ENCODE measurements around the gene MYOF.

The MYOF gene

GRCh38 chr10:93482145-93482834 is at the start of gene MYOF:
Gene MYOF (minus strand): TSS chr10:93482334. CDS start chr10:93482194, 140 bp downstream.
- peak; percentile 34 for DNase-seq

GRCh38 chr10:93518531-93518930 is 36.4 kb upstream of the MYOF start:
- DNase-seq, result no peak

GRCh38 chr10:93516006-93516380 is 33.9 kb upstream of the MYOF start:
- no peak for DNase-seq

- DNase-seq, result no peak
Observed at GRCh38 chr10:93515071-93516005, 33.2 kb upstream of the MYOF start.

GRCh38 chr10:93514521-93514920 is 32.4 kb upstream of the MYOF start:
- DNase-seq, result no peak

- DNase-seq, result no peak
Observed at GRCh38 chr10:93513091-93513490, 31.0 kb upstream of the MYOF start.

GRCh38 chr10:93512565-93512964 is 30.4 kb upstream of the MYOF start:
- no peak for DNase-seq

- no peak for DNase-seq
Observed at GRCh38 chr10:93509816-93510215, 27.7 kb upstream of the MYOF start.

GRCh38 chr10:93505075-93505474 is 22.9 kb upstream of the MYOF start:
- DNase-seq, result no peak

GRCh38 chr10:93503075-93503474 is 20.9 kb upstream of the MYOF start:
- no peak for DNase-seq

GRCh38 chr10:93501650-93502049 is 19.5 kb upstream of the MYOF start:
- DNase-seq, result no peak

GRCh38 chr10:93498166-93498565 is 16.0 kb upstream of the MYOF start:
- DNase-seq, result no peak

- DNase-seq, result peak; percentile 93
Observed at GRCh38 chr10:93496322-93497041, 14.3 kb upstream of the MYOF start, which contains the start of gene CEP55. Gene CEP55 (plus strand): TSS chr10:93496612. CDS start chr10:93500052, 3,440 bp downstream.

GRCh38 chr10:93495654-93496321 is 13.7 kb upstream of the MYOF start:
- peak; percentile 12 for DNase-seq

- DNase-seq, result no peak
Observed at GRCh38 chr10:93494494-93494893, 12.4 kb upstream of the MYOF start.

- DNase-seq, result no peak
Observed at GRCh38 chr10:93493162-93493561, 11.0 kb upstream of the MYOF start.

GRCh38 chr10:93491602-93492121 is 9.5 kb upstream of the MYOF start:
- no peak for DNase-seq

- no peak for DNase-seq
Observed at GRCh38 chr10:93488956-93489528, 6.9 kb upstream of the MYOF start.

GRCh38 chr10:93485690-93486089 is 3.6 kb upstream of the MYOF start:
- no peak for DNase-seq

- DNase-seq, result no peak
Observed at GRCh38 chr10:93481637-93482144, 443 bp downstream of the MYOF start.

GRCh38 chr10:93478873-93479272 is 3.3 kb downstream of the MYOF start:
- DNase-seq, result no peak

GRCh38 chr10:93476756-93477155 is 5.4 kb downstream of the MYOF start:
- no peak for DNase-seq

Measured in activated CD4-positive, alpha-beta T cell treated with anti-CD3 and anti-CD28 coated beads, Interleukin-2, amount 50 U/mL, for 1 hour (primary cell).